H9 (cell line): Measurements from ENCODE around the gene STK11IP. TPM values are rescaled to one million over a fixed set of nuclear protein-coding genes. Genes with fewer than 3 reads are reported as not detected.

ENCODE experiments used
- DNase-seq: peaks from one replicate; pipeline ENCODE4 v3.0.0-alpha.2; 2017
- H2AFZ ChIP-seq: one replicate; pipeline ENCODE4 v1.6.1; 2013; ENCODE audit warnings: mild to moderate bottlenecking, low read length, control low read depth, moderate library complexity
- H2AK5ac ChIP-seq: 2 replicates; pipeline ENCODE4 v1.6.1; 2013; ENCODE audit warnings: low read length, control low read depth, mixed read lengths; ENCODE audit not compliant: insufficient read length
- H2BK120ac ChIP-seq: one replicate; pipeline ENCODE4 v1.6.1; 2013; ENCODE audit warnings: low read depth, mild to moderate bottlenecking, low read length, control low read depth, inconsistent platforms; ENCODE audit not compliant: poor library complexity, severe bottlenecking
- H2BK12ac ChIP-seq: 2 replicates; pipeline ENCODE4 v1.6.1; 2013; ENCODE audit warnings: low read length, control low read depth, mixed read lengths, low read depth; ENCODE audit not compliant: insufficient read length
- H2BK15ac ChIP-seq: 2 replicates; pipeline ENCODE4 v1.6.1; 2013; ENCODE audit warnings: low read depth, low read length, control low read depth
- H2BK20ac ChIP-seq: one replicate; pipeline ENCODE4 v1.6.1; 2013; ENCODE audit warnings: low read depth, mild to moderate bottlenecking, low read length, control low read depth, inconsistent platforms; ENCODE audit not compliant: poor library complexity, severe bottlenecking
- H2BK5ac ChIP-seq: 2 replicates; pipeline ENCODE4 v1.6.1; 2013; ENCODE audit warnings: low read length, control low read depth, mixed read lengths; ENCODE audit not compliant: insufficient read length
- H3K14ac ChIP-seq: 2 replicates; pipeline ENCODE4 v1.6.1; 2013; ENCODE audit warnings: low read length, control low read depth; ENCODE audit not compliant: insufficient read depth
- H3K18ac ChIP-seq: 2 replicates; pipeline ENCODE4 v1.6.1; 2013; ENCODE audit warnings: low read depth, mild to moderate bottlenecking, mixed read lengths, low read length, control low read depth; ENCODE audit not compliant: insufficient read length
- H3K23ac ChIP-seq: 2 replicates; pipeline ENCODE4 v1.6.1; 2013; ENCODE audit warnings: low read length, control low read depth, mixed read lengths, low read depth; ENCODE audit not compliant: insufficient read length
- H3K23me2 ChIP-seq: 2 replicates; pipeline ENCODE4 v1.6.1; 2013; ENCODE audit warnings: low read depth, mild to moderate bottlenecking, mixed read lengths, low read length, control low read depth; ENCODE audit not compliant: insufficient read length, poor library complexity, severe bottlenecking
- H3K27ac ChIP-seq: 2 replicates; pipeline ENCODE4 v1.5.1; 2013; ENCODE audit warnings: low read length, control low read depth, mixed read lengths, low read depth; ENCODE audit not compliant: insufficient read length
- H3K27me3 ChIP-seq: 2 replicates; pipeline ENCODE4 v1.6.1; 2013; ENCODE audit warnings: low read length, control low read depth, inconsistent platforms; ENCODE audit not compliant: insufficient read depth
- H3K4ac ChIP-seq: 2 replicates; pipeline ENCODE4 v1.6.1; 2013; ENCODE audit warnings: low read depth, mild to moderate bottlenecking, control low read depth, inconsistent platforms, low read length, moderate library complexity
- H3K4me1 ChIP-seq: 2 replicates; pipeline ENCODE4 v1.6.1; 2013; ENCODE audit warnings: low read length, control low read depth, inconsistent platforms; ENCODE audit not compliant: insufficient read depth
- H3K4me2 ChIP-seq: 2 replicates; pipeline ENCODE4 v1.6.1; 2013; ENCODE audit warnings: low read length, control low read depth, mixed read lengths; ENCODE audit not compliant: insufficient read length, insufficient read depth
- H3K56ac ChIP-seq: 2 replicates; pipeline ENCODE4 v1.6.1; 2013; ENCODE audit warnings: low read depth, mild to moderate bottlenecking, mixed read lengths, low read length, control low read depth; ENCODE audit not compliant: insufficient read length
- H3K79me1 ChIP-seq: 2 replicates; pipeline ENCODE4 v1.6.1; 2013; ENCODE audit warnings: low read depth, mild to moderate bottlenecking, moderate library complexity, low read length, control low read depth, inconsistent platforms; ENCODE audit not compliant: insufficient read depth, poor library complexity, severe bottlenecking
- H3K79me2 ChIP-seq: 2 replicates; pipeline ENCODE4 v1.6.1; 2013; ENCODE audit warnings: low read length, control low read depth, inconsistent platforms; ENCODE audit not compliant: insufficient read depth
- H3K9ac ChIP-seq: 2 replicates; pipeline ENCODE4 v1.6.1; 2013; ENCODE audit warnings: low read length, control low read depth, mixed read lengths; ENCODE audit not compliant: insufficient read length; ENCODE audit errors: extremely low read depth
- H3K9me3 ChIP-seq: one replicate; pipeline ENCODE4 v1.6.1; 2013; ENCODE audit warnings: low read depth, low read length, inconsistent platforms; ENCODE audit not compliant: control insufficient read depth
- H3T11ph ChIP-seq: one replicate; pipeline ENCODE4 v1.6.1; 2013; ENCODE audit warnings: mild to moderate bottlenecking, low read length, control low read depth, inconsistent platforms
- H4K20me1 ChIP-seq: one replicate; pipeline ENCODE4 v1.6.1; 2013; ENCODE audit not compliant: control insufficient read depth, insufficient read length, insufficient read depth
- H4K5ac ChIP-seq: 2 replicates; pipeline ENCODE4 v1.6.1; 2013; ENCODE audit warnings: low read depth, mild to moderate bottlenecking, mixed read lengths, low read length, control low read depth; ENCODE audit not compliant: insufficient read length
- H4K8ac ChIP-seq: replicated peaks from 2 replicates; pipeline ENCODE4 v1.6.1; 2013; ENCODE audit warnings: low read length, control low read depth, mixed read lengths, low read depth; ENCODE audit not compliant: insufficient read length
- H4K91ac ChIP-seq: 2 replicates; pipeline ENCODE4 v1.6.1; 2013; ENCODE audit warnings: low read depth, mild to moderate bottlenecking, moderate library complexity, mixed read lengths, low read length, control low read depth; ENCODE audit not compliant: insufficient read length
- H3K27ac Mint-ChIP-seq, 3 experiments: 2 replicates in 2 of 3; 3 replicates in 1 of 3; pipeline ENCODE4 v1.8.0; 2020 to 2021; ENCODE audit warnings: mixed read lengths in 3 of 3, mild to moderate bottlenecking in 1 of 3, moderate library complexity in 1 of 3
- H3K27me3 Mint-ChIP-seq: 2 replicates; pipeline ENCODE4 v1.8.0; 2021; ENCODE audit warnings: low read depth, mild to moderate bottlenecking, moderate library complexity, mixed read lengths
- H3K36me3 Mint-ChIP-seq, 3 experiments: 2 replicates in 2 of 3; 3 replicates in 1 of 3; pipeline ENCODE4 v1.8.0; 2020 to 2021; ENCODE audit warnings: low read depth in 3 of 3, mixed read lengths in 3 of 3; ENCODE audit not compliant: insufficient read depth in 1 of 3
- H3K4me1 Mint-ChIP-seq, 2 experiments: 2 replicates each; pipeline ENCODE4 v1.8.0; 2020; ENCODE audit warnings: mixed read lengths in 2 of 2
- H3K4me3 Mint-ChIP-seq, 2 experiments: 2 replicates in 1 of 2; 3 replicates in 1 of 2; pipeline ENCODE4 v1.8.0; 2020 to 2021; ENCODE audit warnings: mild to moderate bottlenecking in 2 of 2, mixed read lengths in 2 of 2, moderate library complexity in 1 of 2
- H3K9me3 Mint-ChIP-seq, 2 experiments: 2 replicates in 1 of 2; 3 replicates in 1 of 2; pipeline ENCODE4 v1.8.0; 2020; ENCODE audit warnings: mild to moderate bottlenecking in 2 of 2, mixed read lengths in 2 of 2, moderate library complexity in 1 of 2
- CTCF ChIP-seq: fragments of 200-600 bp; sonication (generic); conservative IDR thresholded peaks from 3 replicates; pipeline ENCODE4 v1.8.0; 2021; ENCODE audit warnings: antibody characterized with exemption, mild to moderate bottlenecking
- WGBS: extraction: QIAGEN DNeasy Blood & Tissue Kit; methylation state at CpG from one replicate; pipeline ENCODE4 v1.1.7; 2013; ENCODE audit warnings: missing lambda C conversion rate, low lambda C conversion rate, mixed read lengths; ENCODE audit not compliant: insufficient read length; ENCODE audit errors: extremely low coverage; 5-methylcytosine and 5-hydroxymethylcytosine counted together
- total RNA-seq: library from RNA; stranded (reverse); gene quantifications from 2 replicates; pipeline ENCODE4 v1.2.1, GENCODE V29; 2021

The STK11IP gene
- total RNA-seq, 1 experiment from 2014 or later, result 31.1 TPM

DNA sequence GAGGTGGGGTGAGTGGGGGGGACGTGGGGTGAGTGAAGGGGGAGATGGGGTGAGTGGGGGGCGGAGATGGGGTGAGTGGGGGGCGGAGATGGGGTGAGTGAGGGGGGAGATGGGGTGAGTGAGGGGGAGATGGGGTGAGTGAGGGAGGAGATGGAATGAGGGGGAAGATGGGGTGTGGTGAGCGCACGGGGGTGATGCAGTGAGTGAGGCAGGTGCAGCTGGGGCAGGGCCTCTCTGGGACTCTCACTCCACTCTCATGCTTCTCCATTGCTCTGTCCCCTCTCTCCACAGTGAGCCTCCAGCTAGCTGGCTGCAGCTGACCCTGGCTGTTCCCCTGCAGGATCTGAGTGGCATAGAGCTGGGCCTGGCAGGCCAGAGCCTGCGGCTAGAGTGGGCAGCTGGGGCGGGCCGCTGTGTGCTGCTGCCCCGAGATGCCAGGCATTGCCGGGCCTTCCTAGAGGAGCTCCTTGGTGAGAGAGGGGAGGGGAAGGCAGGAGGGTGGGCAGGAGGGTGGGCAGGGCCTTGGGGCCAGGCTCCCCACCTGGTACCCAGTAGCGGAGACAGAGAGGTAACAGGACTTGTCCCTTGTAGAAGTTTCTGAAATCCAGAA lies 15.9 kb downstream of the STK11IP start:
- H3K23me2 ChIP-seq, result no peaks in the 10 kb centered on the region
- no peak for TF ChIP-seq CTCF
- no peak overlapping the region for H4K5ac ChIP-seq
- no peak overlapping the region for H3T11ph ChIP-seq
- no peaks in the 10 kb centered on the region for H4K20me1 ChIP-seq
- no peak overlapping the region for H3K23ac ChIP-seq
- H3K18ac ChIP-seq, result no peak overlapping the region
- H3K4me1 ChIP-seq, result no peaks in the 10 kb centered on the region
- no peaks in the 10 kb centered on the region for H3K27me3 Mint-ChIP-seq
- H3K79me1 ChIP-seq, result no peaks in the 10 kb centered on the region
- WGBS, result 100% methylated on average over 1 of the region's 11 CpGs
- H2BK5ac ChIP-seq, result no peak overlapping the region
- no peak overlapping the region for H3K4me3 Mint-ChIP-seq
- no peak overlapping the region for H2BK12ac ChIP-seq
- H3K14ac ChIP-seq, result no peak overlapping the region
- no peak overlapping the region for H2BK20ac ChIP-seq
- no peaks in the 10 kb centered on the region for H3K9me3 ChIP-seq
- no peak overlapping the region for H2AK5ac ChIP-seq
- H3K4ac ChIP-seq, result no peak overlapping the region
- H2BK15ac ChIP-seq, result no peak overlapping the region
- H3K4me1 Mint-ChIP-seq, result peaks cover 2 to 3% of the 10 kb centered on the region in 2 experiments; a peak in 2 of 4 replicates
- no peak overlapping the region for H3K56ac ChIP-seq
- H3K9ac ChIP-seq, result no peak overlapping the region
- no peak overlapping the region for H4K8ac ChIP-seq
- no peak overlapping the region for H3K27ac ChIP-seq
- no peaks in the 10 kb centered on the region for H3K27me3 ChIP-seq
- no peaks in the 10 kb centered on the region for H3K9me3 Mint-ChIP-seq
- H3K79me2 ChIP-seq, result no peaks in the 10 kb centered on the region
- no peak overlapping the region for H2AFZ ChIP-seq
- H3K27ac Mint-ChIP-seq, result no peak overlapping the region
- no peak overlapping the region for H3K4me2 ChIP-seq
- no peak for DNase-seq
- no peak overlapping the region for H4K91ac ChIP-seq
- H3K36me3 Mint-ChIP-seq, result peaks cover 4 to 32% (median 17%) of the 10 kb centered on the region in 3 experiments; a peak in 6 of 7 replicates
- H2BK120ac ChIP-seq, result no peak overlapping the region
